Mesendoderm (in vitro differentiated cells): Measurements from ENCODE around the gene FBXW11.
A peak's percentile ranks its signal among the peaks of the same experiment; 100 is the strongest.

Source experiments
- DNase-seq: peaks from one replicate; pipeline ENCODE4 v3.0.0; 2013
- H2AK5ac ChIP-seq: 2 replicates; pipeline ENCODE4 v1.6.1; 2013; ENCODE audit warnings: low read length, inconsistent platforms
- H2BK120ac ChIP-seq: 2 replicates; pipeline ENCODE4 v1.6.1; 2013; ENCODE audit warnings: low read depth, mild to moderate bottlenecking, low read length, moderate library complexity, mixed read lengths
- H2BK15ac ChIP-seq: replicated peaks from 2 replicates; pipeline ENCODE4 v1.6.1; 2013; ENCODE audit warnings: low read depth, mild to moderate bottlenecking, moderate library complexity
- H2BK5ac ChIP-seq: 2 replicates; pipeline ENCODE4 v1.6.1; 2013; ENCODE audit warnings: low read length, inconsistent platforms
- H3K18ac ChIP-seq: 2 replicates; pipeline ENCODE4 v1.6.1; 2013; ENCODE audit warnings: mild to moderate bottlenecking, low read length, mixed read lengths
- H3K23ac ChIP-seq: one replicate; pipeline ENCODE4 v1.6.1; 2013; ENCODE audit warnings: low read length
- H3K27ac ChIP-seq: 2 replicates; pipeline ENCODE4 v1.5.1; 2013; ENCODE audit warnings: low read depth, mild to moderate bottlenecking, inconsistent platforms, low read length, moderate library complexity
- H3K27me3 ChIP-seq: 2 replicates; pipeline ENCODE4 v1.6.1; 2013; ENCODE audit warnings: low read length, control low read depth, mild to moderate bottlenecking, inconsistent platforms; ENCODE audit not compliant: insufficient read depth, poor library complexity
- H3K36me3 ChIP-seq: 2 replicates; pipeline ENCODE4 v1.6.1; 2013; ENCODE audit warnings: low read length, inconsistent platforms; ENCODE audit not compliant: control insufficient read depth, insufficient read depth
- H3K4ac ChIP-seq: one replicate; pipeline ENCODE4 v1.6.1; 2013; ENCODE audit warnings: low read depth, mild to moderate bottlenecking, low read length, moderate library complexity
- H3K4me1 ChIP-seq: 2 replicates; pipeline ENCODE4 v1.6.1; 2013; ENCODE audit warnings: low read depth, low read length, inconsistent platforms; ENCODE audit not compliant: control insufficient read depth
- H3K4me2 ChIP-seq: 2 replicates; pipeline ENCODE4 v1.6.1; 2013; ENCODE audit warnings: low read length
- H3K4me3 ChIP-seq: 2 replicates; pipeline ENCODE4 v1.5.1; 2013; ENCODE audit warnings: mild to moderate bottlenecking, low read length
- H3K56ac ChIP-seq: one replicate; pipeline ENCODE4 v1.6.1; 2013; ENCODE audit warnings: low read length
- H3K79me1 ChIP-seq: 2 replicates; pipeline ENCODE4 v1.6.1; 2013; ENCODE audit warnings: low read length, inconsistent platforms
- H3K79me2 ChIP-seq: 2 replicates; pipeline ENCODE4 v1.6.1; 2013; ENCODE audit warnings: mild to moderate bottlenecking, low read length; ENCODE audit not compliant: control insufficient read depth, insufficient read depth
- H3K9ac ChIP-seq: 2 replicates; pipeline ENCODE4 v1.6.1; 2013; ENCODE audit warnings: low read length, inconsistent platforms
- H4K5ac ChIP-seq: one replicate; pipeline ENCODE4 v1.6.1; 2013; ENCODE audit warnings: low read length
- H4K8ac ChIP-seq: one replicate; pipeline ENCODE4 v1.6.1; 2013; ENCODE audit warnings: low read depth, mild to moderate bottlenecking, control low read depth, low read length, moderate library complexity
- WGBS: extraction: QIAGEN DNeasy Blood & Tissue Kit; methylation state at CpG from one replicate; pipeline ENCODE4 v1.1.7; 2013; ENCODE audit warnings: low lambda C conversion rate, missing lambda C conversion rate; ENCODE audit not compliant: insufficient coverage; ENCODE audit errors: extremely low coverage; 5-methylcytosine and 5-hydroxymethylcytosine counted together

The FBXW11 gene

DNA sequence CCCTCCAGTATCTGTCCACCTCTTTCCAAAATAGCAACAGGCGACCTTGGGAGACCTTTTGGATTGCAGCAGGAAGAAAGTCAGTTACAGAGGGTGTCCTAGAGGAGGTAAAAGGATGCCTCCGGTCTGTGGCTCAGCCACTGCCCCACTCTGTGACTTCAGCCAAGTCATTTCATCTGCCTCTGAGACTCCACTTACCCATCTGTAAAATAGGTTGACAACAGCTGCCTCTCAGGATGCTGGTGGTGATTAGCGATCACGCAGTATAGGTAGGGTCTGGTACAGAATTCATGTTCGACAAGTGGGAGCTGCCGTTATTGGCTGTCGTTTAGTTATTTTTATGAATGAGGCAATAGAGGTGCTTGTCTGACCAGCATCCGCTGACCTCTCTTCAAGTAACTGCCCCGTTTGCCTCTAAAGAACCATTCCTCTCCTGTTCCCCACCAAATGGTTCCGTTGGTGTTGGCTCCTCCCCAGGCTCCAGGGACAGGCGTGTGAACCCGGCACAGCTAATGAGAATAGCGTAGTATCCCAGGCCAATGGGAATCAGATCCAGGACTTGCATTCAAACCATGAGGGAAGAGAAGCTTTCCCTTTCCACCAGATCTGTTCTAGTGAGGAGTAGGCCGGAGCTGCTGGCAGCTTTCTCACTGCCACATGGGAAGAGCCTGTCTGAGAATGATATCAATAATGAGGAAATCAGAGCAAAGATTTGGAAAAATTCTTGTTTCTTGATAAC lies 156.7 kb downstream of the FBXW11 start:
- no peak overlapping the region for H2AK5ac ChIP-seq
- no peak overlapping the region for H3K18ac ChIP-seq
- no peak overlapping the region for H3K4ac ChIP-seq
- no peak overlapping the region for H2BK120ac ChIP-seq
- H3K36me3 ChIP-seq, result no peaks in the 10 kb centered on the region
- no peak overlapping the region for H2BK15ac ChIP-seq
- H3K4me2 ChIP-seq, result no peak overlapping the region
- H3K56ac ChIP-seq, result no peak overlapping the region
- no peaks in the 10 kb centered on the region for H3K27me3 ChIP-seq
- H3K79me2 ChIP-seq, result no peaks in the 10 kb centered on the region
- no CpG with 5 or more reads among the region's 14 CpGs for WGBS
- H3K9ac ChIP-seq, result no peak overlapping the region
- H2BK5ac ChIP-seq, result no peak overlapping the region
- no peak overlapping the region for H3K4me3 ChIP-seq
- H4K8ac ChIP-seq, result no peak overlapping the region
- DNase-seq, result no peak
- H3K4me1 ChIP-seq, result no peaks in the 10 kb centered on the region
- no peaks in the 10 kb centered on the region for H3K79me1 ChIP-seq
- H4K5ac ChIP-seq, result no peak overlapping the region
- no peak overlapping the region for H3K23ac ChIP-seq
- no peak overlapping the region for H3K27ac ChIP-seq

DNA sequence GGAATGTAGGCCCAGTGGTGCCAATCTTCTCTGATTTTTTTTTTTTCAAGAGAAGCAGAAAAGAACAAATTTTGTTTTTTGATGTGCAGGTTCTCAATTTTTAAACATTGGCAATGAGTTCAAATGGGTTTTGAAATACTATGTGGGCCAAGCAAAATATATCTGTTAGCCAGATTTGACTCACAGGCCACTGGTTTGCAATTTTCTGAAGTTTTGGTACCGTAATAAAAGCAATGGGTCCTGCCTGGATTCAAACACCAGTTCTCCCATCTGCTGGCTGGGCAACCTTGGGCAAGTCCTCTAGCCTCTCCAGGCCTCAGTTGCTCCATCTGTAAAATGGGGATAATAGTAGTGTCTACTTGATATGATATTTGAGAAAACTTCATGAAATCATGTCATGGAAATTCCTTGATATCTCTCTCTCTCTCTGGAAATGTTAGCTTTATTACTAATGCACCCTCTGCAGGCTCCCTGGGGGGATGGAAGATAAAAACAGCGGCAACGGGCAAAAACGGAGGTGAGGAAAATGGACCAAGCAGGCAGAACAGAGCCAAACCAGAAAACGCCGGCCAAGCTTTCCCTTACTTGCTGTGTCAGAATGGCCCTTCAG lies 157.4 kb downstream of the FBXW11 start:
- Histone ChIP-seq H3K36me3 (no peaks in the 10 kb centered on the region), H2BK120ac (no peak overlapping the region), H3K79me1 (no peaks in the 10 kb centered on the region), H3K79me2 (no peaks in the 10 kb centered on the region), H3K27ac (no peak overlapping the region), H3K18ac (no peak overlapping the region), H3K23ac (no peak overlapping the region), H3K4ac (no peak overlapping the region), H2BK5ac (no peak overlapping the region), H3K4me2 (no peak overlapping the region), H3K27me3 (no peaks in the 10 kb centered on the region), H3K4me3 (no peak overlapping the region), H3K4me1 (no peaks in the 10 kb centered on the region), H2BK15ac (no peak overlapping the region), H2AK5ac (no peak overlapping the region), H4K8ac (no peak overlapping the region), H4K5ac (no peak overlapping the region), H3K9ac (no peak overlapping the region), H3K56ac (no peak overlapping the region)
- no CpG with 5 or more reads among the region's 6 CpGs for WGBS
- DNase-seq, result no peak

DNA sequence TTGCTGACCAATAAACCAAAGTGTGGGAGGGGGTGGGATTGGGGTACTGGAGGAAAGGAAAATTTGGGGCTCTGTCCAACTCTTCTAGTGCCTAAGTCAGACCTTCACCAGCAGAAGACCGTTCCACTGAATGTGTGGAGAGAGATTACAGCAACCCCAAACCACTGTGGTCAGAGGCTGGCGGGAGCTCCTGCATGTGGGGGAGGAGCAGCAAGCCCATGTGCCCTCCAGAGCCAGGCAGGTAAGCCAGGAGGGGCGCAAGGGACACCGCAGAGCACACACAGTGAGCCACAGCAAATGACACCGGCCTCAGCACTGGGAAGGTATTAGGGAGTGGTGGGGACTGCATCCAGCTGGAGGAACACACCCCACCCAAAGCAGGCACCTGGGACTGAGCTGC lies 158.0 kb downstream of the FBXW11 start:
- H3K27ac ChIP-seq, result no peak overlapping the region
- no peaks in the 10 kb centered on the region for H3K4me1 ChIP-seq
- H3K79me1 ChIP-seq, result no peaks in the 10 kb centered on the region
- H2BK5ac ChIP-seq, result no peak overlapping the region
- no peak overlapping the region for H3K56ac ChIP-seq
- DNase-seq, result no peak
- H3K4me3 ChIP-seq, result no peak overlapping the region
- no peaks in the 10 kb centered on the region for H3K27me3 ChIP-seq
- no peak overlapping the region for H3K4ac ChIP-seq
- no CpG with 5 or more reads among the region's 5 CpGs for WGBS
- H3K9ac ChIP-seq, result no peak overlapping the region
- no peak overlapping the region for H4K5ac ChIP-seq
- H4K8ac ChIP-seq, result no peak overlapping the region
- no peak overlapping the region for H3K18ac ChIP-seq
- no peaks in the 10 kb centered on the region for H3K36me3 ChIP-seq
- no peak overlapping the region for H3K23ac ChIP-seq
- H3K79me2 ChIP-seq, result no peaks in the 10 kb centered on the region
- no peak overlapping the region for H2BK15ac ChIP-seq
- H2AK5ac ChIP-seq, result no peak overlapping the region
- H2BK120ac ChIP-seq, result no peak overlapping the region
- no peak overlapping the region for H3K4me2 ChIP-seq

DNA sequence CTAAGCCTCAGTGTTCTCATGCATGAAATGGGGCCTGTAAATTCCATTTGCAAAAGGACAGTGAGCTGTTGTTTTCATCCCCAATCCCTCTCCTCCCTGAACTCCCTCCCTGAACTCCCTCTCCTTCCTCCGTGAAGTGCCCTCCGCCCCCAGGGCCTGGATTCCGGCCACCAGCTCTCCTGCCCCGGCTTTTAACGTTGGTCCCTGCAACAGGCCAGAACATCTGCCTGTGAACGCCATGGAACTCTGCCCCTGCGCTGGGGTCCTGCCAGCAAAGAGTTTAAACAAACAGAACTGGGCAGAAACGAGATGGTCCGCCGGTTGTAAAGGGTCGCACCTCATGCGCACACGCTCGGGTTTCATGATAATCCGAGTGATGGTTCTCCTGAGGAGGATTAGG lies 158.4 kb downstream of the FBXW11 start:
- Histone ChIP-seq H2BK120ac (no peak overlapping the region), H3K56ac (no peak overlapping the region), H2AK5ac (no peak overlapping the region), H4K8ac (no peak overlapping the region), H3K4me2 (no peak overlapping the region), H2BK5ac (no peak overlapping the region), H3K79me1 (no peaks in the 10 kb centered on the region), H3K79me2 (no peaks in the 10 kb centered on the region), H3K4ac (no peak overlapping the region), H3K27ac (no peak overlapping the region), H3K23ac (no peak overlapping the region), H3K4me1 (no peaks in the 10 kb centered on the region), H2BK15ac (no peak overlapping the region), H3K18ac (no peak overlapping the region), H3K9ac (no peak overlapping the region), H4K5ac (no peak overlapping the region), H3K4me3 (no peak overlapping the region), H3K27me3 (no peaks in the 10 kb centered on the region), H3K36me3 (no peaks in the 10 kb centered on the region)
- no CpG with 5 or more reads among the region's 15 CpGs for WGBS
- DNase-seq, result no peak

DNA sequence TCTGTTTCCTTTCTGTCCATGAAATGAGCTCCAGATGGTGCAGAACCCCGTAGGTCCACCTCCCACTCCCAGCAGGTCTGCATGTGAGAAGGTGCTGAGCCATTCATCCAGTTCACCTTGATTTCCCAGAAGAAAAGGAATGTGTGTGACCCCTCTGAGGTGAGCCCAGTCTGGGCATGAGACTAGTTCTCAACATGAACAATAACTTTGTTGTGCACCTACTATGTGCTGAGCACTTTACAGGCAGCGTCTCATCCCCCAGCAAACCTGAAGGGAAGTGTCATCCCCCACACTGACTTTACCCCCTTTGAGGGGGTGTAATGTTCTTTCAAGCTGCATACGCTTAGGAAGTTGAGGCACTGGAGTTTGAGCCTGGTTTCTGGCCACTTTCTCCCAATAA lies 159.4 kb downstream of the FBXW11 start:
- H3K79me2 ChIP-seq, result no peaks in the 10 kb centered on the region
- H3K27me3 ChIP-seq, result no peaks in the 10 kb centered on the region
- H3K36me3 ChIP-seq, result no peaks in the 10 kb centered on the region
- H3K4me2 ChIP-seq, result no peak overlapping the region
- no peaks in the 10 kb centered on the region for H3K79me1 ChIP-seq
- H2BK5ac ChIP-seq, result no peak overlapping the region
- no peak overlapping the region for H3K23ac ChIP-seq
- no peak overlapping the region for H2BK15ac ChIP-seq
- no peak overlapping the region for H3K4ac ChIP-seq
- H2BK120ac ChIP-seq, result no peak overlapping the region
- no peak overlapping the region for H3K56ac ChIP-seq
- no peaks in the 10 kb centered on the region for H3K4me1 ChIP-seq
- H3K9ac ChIP-seq, result no peak overlapping the region
- H4K8ac ChIP-seq, result no peak overlapping the region
- H3K18ac ChIP-seq, result no peak overlapping the region
- no peak overlapping the region for H4K5ac ChIP-seq
- no peak overlapping the region for H3K27ac ChIP-seq
- no CpG with 5 or more reads among the region's 3 CpGs for WGBS
- no peak overlapping the region for H2AK5ac ChIP-seq
- no peak for DNase-seq
- H3K4me3 ChIP-seq, result no peak overlapping the region

DNA sequence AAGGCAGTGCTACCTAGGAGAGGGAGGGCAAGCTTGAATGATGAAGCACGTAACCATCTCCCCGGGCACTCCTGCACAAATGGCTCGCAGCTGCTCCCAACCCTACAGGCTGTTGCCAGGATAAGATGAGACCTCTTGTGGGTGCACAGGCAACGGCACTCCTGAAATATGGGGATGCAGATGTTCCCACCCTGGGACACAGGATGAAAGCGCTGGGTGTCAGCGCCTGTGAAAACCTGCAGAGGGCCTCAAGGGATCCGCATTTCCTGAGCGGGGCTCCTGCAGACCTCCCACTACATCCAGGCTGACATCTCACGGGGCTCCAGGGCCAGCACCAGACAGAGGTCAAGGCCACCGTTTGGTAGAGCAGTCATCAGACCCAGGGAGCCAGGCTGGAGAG lies 160.1 kb downstream of the FBXW11 start:
- H3K18ac ChIP-seq, result no peak overlapping the region
- no peak overlapping the region for H2BK5ac ChIP-seq
- no peaks in the 10 kb centered on the region for H3K79me2 ChIP-seq
- H3K9ac ChIP-seq, result no peak overlapping the region
- H3K56ac ChIP-seq, result no peak overlapping the region
- no peak overlapping the region for H3K4ac ChIP-seq
- H3K36me3 ChIP-seq, result no peaks in the 10 kb centered on the region
- peak; percentile 48 for DNase-seq
- H3K23ac ChIP-seq, result no peak overlapping the region
- H2BK120ac ChIP-seq, result no peak overlapping the region
- H3K4me3 ChIP-seq, result no peak overlapping the region
- no peaks in the 10 kb centered on the region for H3K27me3 ChIP-seq
- H3K4me2 ChIP-seq, result no peak overlapping the region
- H2AK5ac ChIP-seq, result no peak overlapping the region
- no peak overlapping the region for H2BK15ac ChIP-seq
- H4K5ac ChIP-seq, result no peak overlapping the region
- no peak overlapping the region for H3K27ac ChIP-seq
- no peak overlapping the region for H4K8ac ChIP-seq
- no peaks in the 10 kb centered on the region for H3K79me1 ChIP-seq
- WGBS, result no CpG with 5 or more reads among the region's 10 CpGs
- H3K4me1 ChIP-seq, result no peaks in the 10 kb centered on the region
